Lower leg skin (tissue), 4 donors: ENCODE results near the gene CALHM6. TPM values are rescaled to one million over a fixed set of nuclear protein-coding genes. Genes with fewer than 3 reads are reported as not detected.
"Not testable (repeated sequence)": the region's sequence is repeated elsewhere in the genome, so short reads cannot be mapped to it uniquely, and the experiment has no call there.

Experiments used
- DNase-seq, 2 donors: peaks; one replicate each; pipeline ENCODE4 v3.0.0-alpha.2; 2019; ENCODE audit warnings: low spot score in 2 of 2
- H3K4me3 ChIP-seq: fragments of 200-600 bp; sonication (generic); 2 replicates; pipeline ENCODE4 v1.5.1; 2017; ENCODE audit warnings: mild to moderate bottlenecking, low read depth; ENCODE audit not compliant: poor library complexity, severe bottlenecking
- CTCF ChIP-seq, 3 donors: fragments of 450-650 bp; IDR thresholded peaks; one replicate each; pipeline ENCODE4 v1.5.1; 2016; ENCODE audit warnings: antibody characterized with exemption in 3 of 3, mild to moderate bottlenecking in 3 of 3, moderate library complexity in 2 of 3
- POLR2A ChIP-seq, 2 donors: fragments of 450-650 bp; IDR thresholded peaks; one replicate each; pipeline ENCODE4 v1.6.1; 2016 to 2017; ENCODE audit warnings: antibody characterized with exemption in 2 of 2, mild to moderate bottlenecking in 1 of 2, moderate library complexity in 1 of 2
- WGBS, 2 donors: methylation state at CpG; one replicate each; pipeline ENCODE4 v1.1.5; 2018; 5-methylcytosine and 5-hydroxymethylcytosine counted together
- intact Hi-C: fragments of 100-400 bp; cut with DNase I; formaldehyde crosslinking; loops from one replicate; pipeline ENCODE4 v1.15.0; 2023; ENCODE audit warnings: low total_unique reads
- total RNA-seq, 4 donors: library from RNA; depleted of rRNA; stranded (reverse); fragments of >200 nt; gene quantifications; one replicate each; pipeline ENCODE4 v1.1.0, GENCODE V29; 2016

Gene CALHM6
- total RNA-seq, 4 donors from 2014 or later: 0.65 to 3.3 (median 2.6) TPM; not detected in 1

- TF ChIP-seq CTCF (IDR thresholded peaks at IDR 0.05) (no peak), POLR2A (IDR thresholded peaks at IDR 0.05) (no peak)
- WGBS, 2 donors: 52 to 55% methylated on average over 2 of the region's 2 CpGs
- intact Hi-C loops: no loop called here
- no peak overlapping the region for H3K4me3 ChIP-seq
- DNase-seq: no peak
Measured at GRCh38 chr6:116483616-116484015, 22.4 kb downstream of the CALHM6 start.

- no peak for DNase-seq
- TF ChIP-seq CTCF (IDR thresholded peaks at IDR 0.05) (no peak), POLR2A (IDR thresholded peaks at IDR 0.05) (no peak)
- 58 to 59% methylated on average over 5 of the region's 5 CpGs for WGBS, 2 donors
- intact Hi-C loops: no loop called here
- H3K4me3 ChIP-seq: no peak overlapping the region
Measured at GRCh38 chr6:116485559-116486184, 24.5 kb downstream of the CALHM6 start.

DNA sequence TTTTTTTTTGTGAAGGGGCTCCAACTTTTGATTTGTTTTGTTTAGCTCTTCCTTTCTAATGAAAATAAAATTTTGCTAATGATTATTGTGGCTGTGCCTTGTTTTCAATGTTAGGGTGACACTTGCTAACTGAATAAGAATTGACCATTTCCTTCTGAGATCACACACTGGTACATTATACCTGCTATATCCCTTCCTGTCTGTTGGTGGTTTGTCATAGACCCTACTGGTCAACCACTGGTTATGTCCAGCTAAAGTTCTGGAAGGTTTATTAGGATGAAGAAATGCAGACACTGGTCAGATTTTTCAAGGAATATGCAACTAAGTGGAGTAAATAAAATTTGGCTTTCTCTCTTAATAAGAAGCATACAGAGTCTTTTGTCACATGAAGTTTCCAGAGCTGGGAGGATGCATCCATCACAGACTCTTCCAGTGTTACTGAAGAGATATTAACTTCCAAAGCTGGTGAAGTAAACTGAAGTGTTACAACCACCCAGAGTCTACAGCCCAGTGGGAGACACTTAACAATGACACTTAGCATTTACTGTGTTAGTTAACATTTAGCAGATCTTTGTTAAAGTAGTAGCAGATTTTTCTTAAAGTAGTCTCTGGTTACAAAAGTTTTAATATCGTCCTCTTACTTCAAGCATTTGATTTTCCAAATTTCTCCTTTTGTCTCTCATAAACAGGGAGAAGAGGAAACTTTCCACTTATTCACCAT, 30.6 kb downstream of the CALHM6 start:
- intact Hi-C loops: no loop called here
- WGBS, 2 donors: 55 to 76% methylated on average over 1 of the region's 1 CpG

GRCh38 chr6:116492331-116493067, 31.3 kb downstream of the CALHM6 start:
- H3K4me3 ChIP-seq: no peak overlapping the region
- no peak for TF ChIP-seq POLR2A (IDR thresholded peaks at IDR 0.05)
- TF ChIP-seq CTCF (IDR thresholded peaks at IDR 0.05): no peak
- no peak for DNase-seq
- 74 to 84% methylated on average over 6 of the region's 6 CpGs for WGBS, 2 donors
- intact Hi-C loops: no loop called here

More for the DNA sequence above, 30.6 kb downstream of the CALHM6 start:
- H3K4me3 ChIP-seq: no peak overlapping the region
- TF ChIP-seq CTCF (IDR thresholded peaks at IDR 0.05): no peak
- no peak for TF ChIP-seq POLR2A (IDR thresholded peaks at IDR 0.05)
- no peak for DNase-seq

GRCh38 chr6:116495161-116495560, 34.0 kb downstream of the CALHM6 start:
- WGBS, 2 donors: 94 to 97% methylated on average over 1 of the region's 1 CpG
- DNase-seq, H3K4me3 ChIP-seq, intact Hi-C loops: not testable (repeated sequence)

GRCh38 chr6:116497113-116497676, 36.0 kb downstream of the CALHM6 start:
- 41 to 46% methylated on average over 3 of the region's 3 CpGs for WGBS, 2 donors
- TF ChIP-seq POLR2A (IDR thresholded peaks at IDR 0.05) (no peak), CTCF (IDR thresholded peaks at IDR 0.05) (no peak)
- DNase-seq: no peak
- intact Hi-C loops: no loop called here
- H3K4me3 ChIP-seq: no peak overlapping the region
